Globus pallidus (tissue), 1 donor: Measurements from ENCODE around the gene KAT6B.
"Not testable (repeated sequence)": the region's sequence is repeated elsewhere in the genome, so short reads cannot be mapped to it uniquely, and the experiment has no call there.

ENCODE experiments used
- DNase-seq: peaks from one replicate; pipeline ENCODE4 v3.0.0-alpha.2; 2015; ENCODE audit warnings: low spot score

Gene KAT6B

DNA sequence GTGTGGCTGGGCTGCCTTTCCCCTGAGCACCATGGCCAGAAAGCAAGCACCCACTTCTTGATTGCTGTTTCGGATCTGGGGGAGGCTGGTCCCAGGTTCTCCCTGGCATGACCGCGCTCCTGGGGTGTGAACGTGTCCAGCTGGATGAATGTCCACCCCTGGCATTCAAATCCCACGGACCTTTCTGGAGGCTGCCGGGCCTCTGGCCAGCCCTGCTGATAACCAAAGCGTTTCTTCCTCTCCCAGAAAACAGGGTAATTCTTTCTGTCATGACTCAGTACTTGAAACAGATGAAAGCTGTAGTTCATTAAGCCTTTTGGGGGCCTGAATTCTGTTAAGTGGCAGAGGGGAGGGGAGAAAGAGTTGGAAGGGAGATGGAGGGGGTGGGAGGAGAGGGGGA, 211.9 kb downstream of the KAT6B start:
- DNase-seq: no peak

DNA sequence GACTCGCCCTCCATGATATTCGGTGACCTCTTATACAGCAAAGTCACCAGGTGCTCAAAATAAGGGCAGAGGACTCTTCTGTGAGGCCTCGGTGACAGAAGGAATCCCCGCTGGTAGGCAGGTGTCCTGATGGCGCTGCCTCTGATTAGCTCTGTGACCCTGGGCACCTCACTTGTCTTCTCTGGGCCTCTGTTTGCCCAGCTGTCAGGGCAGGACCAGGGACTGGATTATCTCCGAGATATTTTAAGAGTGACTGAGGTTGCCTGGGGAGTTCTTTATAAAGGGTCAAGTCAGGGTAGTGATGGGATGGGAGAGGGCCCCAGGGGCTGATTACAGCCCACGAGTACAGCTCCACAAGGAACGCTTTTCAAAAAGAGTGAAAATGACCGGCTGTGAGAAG, 214.2 kb downstream of the KAT6B start:
- DNase-seq: no peak

DNA sequence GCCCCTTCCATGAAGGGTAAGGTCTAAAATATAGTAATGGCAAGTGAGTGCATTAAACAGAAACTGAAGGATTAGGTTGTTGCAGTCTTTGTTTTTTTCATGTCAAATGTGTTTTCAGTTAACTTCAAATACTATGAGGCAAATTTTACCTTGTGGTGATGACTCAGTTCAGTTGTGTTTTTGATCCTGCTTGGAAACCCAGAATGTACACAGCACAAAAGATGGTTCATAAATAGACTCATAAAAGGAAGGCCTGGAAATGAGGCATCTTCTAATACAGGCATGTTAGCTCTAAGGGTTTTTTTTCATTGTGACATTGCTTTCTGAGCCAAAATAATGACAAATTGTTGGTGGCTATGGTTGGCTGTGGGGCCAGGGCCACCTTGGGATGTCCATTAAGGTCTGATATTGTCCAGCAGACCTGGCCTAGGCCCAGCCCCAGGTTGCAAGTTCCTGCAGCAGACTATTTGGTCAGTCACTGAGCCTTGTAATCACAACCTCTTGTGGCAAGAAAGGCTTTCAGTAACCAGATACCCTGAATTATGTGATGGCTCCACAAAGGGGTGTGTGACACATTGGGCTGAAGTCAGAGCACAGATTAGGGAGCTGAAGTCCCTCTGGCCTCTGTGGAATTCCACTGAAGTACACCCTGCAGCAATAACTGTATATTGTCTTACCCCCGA, 216.0 kb downstream of the KAT6B start:
- DNase-seq: no peak

DNA sequence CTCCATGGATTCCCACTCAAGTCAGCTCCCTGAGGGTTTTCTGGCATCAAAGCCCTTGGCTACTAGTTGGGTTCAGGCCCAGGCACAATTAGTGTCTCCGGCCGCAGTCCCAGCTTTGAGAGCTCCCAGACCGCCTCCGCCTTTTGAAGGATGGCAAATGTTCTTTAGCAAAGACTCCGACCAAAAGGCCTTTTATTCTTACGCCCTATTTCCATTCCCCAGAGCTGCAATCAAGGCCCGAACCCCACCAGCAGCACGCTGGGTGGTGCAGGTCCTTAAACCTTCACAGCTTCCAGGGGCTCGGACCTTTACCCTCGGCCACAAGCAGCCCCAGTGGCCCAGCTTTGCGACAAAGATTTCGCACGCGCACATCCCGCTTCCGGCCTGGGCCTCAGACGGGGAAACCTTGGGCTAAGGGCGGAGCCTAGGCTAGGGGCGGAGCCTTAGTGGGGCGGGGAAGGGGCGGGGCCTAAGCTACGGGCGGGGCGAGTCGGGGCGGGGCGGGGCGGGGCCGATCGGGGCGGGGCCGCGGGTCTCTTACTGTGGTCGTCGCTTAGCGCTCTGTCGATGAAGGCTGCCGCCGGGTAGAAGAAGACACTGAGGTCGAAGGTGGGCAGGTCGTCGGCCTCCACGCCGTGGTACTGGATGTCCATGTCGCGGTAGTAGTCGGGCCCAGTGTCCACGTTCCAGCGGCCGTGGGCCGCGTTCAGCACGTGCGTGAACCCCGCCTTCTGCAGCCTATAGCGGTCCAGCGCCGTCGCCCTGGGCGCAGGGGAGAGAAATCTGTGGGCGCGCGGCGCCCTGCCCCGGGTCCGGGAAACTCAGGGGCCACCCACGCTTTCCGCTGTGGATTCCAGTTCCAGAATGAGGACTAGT, 217.1 kb downstream of the KAT6B start:
- DNase-seq: no peak

DNA sequence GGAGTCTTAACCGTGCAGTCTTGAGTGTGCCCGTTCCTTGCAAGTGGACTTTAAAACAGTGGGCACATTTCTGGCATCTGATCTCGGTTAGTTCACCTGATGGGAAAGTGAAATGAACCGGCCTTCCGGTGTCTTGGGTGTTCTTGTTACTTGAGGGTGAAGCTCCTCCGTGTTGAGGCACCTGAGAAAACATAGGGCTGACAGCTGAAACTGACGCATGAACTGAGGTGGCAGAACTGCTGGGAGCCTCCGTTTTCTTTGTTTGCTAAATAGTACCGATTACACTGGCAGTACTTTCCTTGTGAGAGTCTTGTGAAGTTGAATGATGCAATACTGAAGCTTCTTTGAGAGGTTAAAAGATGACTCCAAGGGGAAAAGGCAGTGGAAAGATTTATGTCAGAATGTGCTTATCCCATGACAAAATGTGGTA, 222.3 kb downstream of the KAT6B start:
- no peak for DNase-seq

- no peak for DNase-seq
Measured at GRCh38 chr10:75049316-75050148, 223.1 kb downstream of the KAT6B start.

DNA sequence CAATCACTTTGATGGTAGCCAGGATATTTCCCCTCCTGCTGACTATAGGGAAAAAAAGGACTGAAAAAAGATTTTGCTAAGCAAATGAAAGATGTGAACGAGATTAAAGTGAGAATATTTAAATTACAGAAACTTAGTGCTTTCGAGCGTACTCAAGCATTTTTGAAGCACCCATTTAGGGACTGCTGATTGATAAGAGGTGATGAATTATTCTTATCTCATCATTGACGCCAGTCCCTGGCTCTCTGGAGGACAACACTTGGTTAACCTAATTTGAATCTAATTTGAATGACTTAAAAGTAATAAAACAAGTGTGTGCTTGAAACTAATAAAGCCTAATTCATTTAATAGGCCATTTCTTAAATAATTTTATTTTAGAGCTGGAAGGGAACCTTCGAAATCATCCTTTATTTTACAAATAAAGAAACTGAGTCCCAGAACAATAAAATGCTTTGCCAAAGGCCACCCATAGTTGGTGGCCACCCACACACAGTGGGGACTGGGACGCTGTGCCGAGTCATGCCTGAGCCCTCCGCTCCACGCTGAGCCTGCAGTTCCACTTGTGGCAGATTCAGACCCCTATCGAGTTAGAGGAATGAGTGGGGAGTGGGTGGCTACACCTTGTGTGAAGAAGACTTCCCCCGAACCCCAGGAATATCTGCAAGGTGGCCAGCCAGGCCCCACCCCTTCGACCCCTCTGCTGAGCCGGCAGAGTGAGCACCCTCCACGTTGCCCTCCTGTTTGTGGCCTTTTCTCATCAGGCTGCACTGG, 223.9 kb downstream of the KAT6B start:
- no peak for DNase-seq

GRCh38 chr10:75051308-75051707, 224.9 kb downstream of the KAT6B start:
- no peak for DNase-seq

DNA sequence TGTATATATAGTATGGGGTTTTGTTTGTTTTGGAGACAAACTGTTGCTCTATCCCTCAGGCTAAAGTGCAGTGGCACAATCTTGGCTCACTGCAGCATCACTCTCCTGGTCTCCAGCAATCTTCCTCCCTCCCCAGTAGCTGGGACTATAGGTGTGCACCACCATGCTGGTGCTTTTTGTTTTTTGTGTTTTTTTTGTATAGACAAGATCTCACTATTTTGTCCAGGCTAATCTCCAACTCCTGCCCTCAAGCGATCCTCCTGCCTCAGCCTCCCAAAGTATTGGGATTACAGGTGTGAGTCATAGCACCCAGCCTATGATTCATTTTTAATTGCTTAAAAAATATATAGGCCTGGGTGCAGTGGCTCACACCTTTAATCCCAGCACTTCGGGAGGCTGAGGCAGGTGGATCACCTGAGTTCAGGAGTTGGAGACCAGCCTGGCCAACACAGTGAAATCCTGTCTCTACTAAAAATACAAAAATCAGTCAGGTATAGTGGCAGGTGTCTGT, 229.6 kb downstream of the KAT6B start:
- not testable (repeated sequence) for DNase-seq

DNA sequence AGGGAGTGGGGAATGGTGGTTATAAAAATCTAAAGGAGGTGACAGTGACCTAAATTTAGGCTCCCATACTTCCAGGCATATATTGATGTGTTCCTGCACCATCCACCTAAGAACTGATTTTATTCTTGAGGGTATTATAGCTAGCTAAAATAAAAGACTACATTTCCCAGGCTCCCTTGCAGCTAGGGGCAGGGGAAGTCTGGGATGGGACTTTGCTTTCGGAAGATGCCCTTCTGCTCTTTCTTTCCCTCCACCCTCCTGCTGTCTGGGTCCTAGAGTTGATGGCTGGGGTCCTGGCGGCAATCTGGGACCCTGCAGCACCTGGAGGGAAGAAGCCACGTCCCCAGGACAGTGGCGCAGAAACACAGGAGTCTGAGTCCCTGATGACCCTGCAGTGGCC, 231.3 kb downstream of the KAT6B start:
- DNase-seq: no peak

GRCh38 chr10:75058161-75058560, 231.8 kb downstream of the KAT6B start:
- no peak for DNase-seq

GRCh38 chr10:75061709-75062505, 235.5 kb downstream of the KAT6B start:
- DNase-seq: no peak

- DNase-seq: no peak
Measured at GRCh38 chr10:75062506-75063299, 236.3 kb downstream of the KAT6B start.

DNA sequence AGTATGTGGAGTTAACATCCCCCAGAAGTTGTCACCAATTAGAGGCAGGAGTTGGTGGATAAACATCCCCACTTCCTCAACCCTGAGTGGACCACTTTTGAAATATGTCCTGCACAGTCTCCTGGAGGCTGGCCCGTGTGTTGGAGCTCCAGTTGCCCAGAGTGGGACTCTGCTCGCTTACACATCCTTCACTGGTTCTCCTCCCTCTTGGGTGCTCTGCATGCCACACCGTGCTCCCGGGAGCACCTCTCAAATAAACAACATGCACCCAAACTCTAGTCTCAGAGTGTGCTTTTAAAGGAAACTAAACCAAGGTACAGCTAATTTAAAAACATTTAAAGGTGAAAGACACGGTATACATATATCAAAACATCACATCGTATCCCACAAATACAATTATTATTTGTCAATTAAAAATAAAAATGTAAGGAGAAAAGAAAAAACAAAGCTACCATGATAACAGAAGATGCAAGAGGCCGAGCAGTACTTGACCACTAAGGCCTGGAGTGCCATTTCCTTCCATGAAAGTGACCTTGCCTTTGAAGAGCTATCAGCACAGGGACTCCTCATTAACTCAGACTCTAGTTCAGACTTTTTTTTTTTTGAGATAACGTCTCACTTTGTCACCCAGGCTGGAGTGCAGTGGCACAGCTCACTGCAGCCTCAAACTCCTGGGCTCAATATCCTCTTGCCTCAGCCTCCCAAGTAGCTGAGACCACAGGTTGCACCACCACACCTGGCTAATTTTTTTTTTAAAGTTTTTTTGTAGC, 237.2 kb downstream of the KAT6B start:
- DNase-seq: no peak

DNA sequence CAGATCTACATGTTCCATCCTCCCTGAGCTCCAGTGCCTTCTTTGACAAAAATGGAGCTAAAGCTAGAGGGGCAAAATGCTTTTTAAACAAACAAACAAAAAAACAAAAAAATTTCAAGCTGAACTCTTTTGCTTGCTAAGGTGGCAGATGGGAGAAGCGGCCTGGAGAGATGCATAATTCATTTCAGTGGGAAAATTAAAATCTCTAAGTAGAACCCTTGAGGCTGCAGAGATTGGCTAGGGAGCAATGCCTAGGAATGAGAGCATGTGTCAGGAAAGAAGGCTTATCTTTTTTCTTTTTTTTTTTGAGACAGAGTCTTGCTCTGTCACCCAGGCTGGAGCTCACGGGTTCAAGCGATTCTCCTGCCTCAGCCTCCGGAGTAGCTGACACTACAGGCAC, 238.7 kb downstream of the KAT6B start:
- DNase-seq: no peak

- DNase-seq: no peak
Measured at GRCh38 chr10:75066271-75066670, 239.9 kb downstream of the KAT6B start.

DNA sequence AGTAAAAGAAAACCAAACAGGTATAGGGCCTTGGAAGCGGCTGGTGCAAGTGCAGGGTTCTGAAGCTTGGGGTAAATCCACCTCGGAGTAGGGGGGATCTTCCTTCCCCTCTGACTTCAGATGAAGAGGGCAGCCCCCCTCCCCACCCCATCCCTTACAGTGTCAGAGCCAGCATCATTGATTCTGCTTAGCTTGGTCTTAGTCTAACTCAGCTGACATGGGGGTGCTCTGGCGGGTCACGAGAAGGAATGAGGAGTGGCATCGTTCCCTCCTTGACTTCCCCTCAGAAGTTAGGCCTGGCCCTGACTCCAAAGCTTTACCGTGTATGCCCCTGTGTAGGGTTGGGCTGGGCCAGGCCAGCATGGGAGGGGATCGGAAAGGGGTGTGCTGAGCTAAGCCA, 240.9 kb downstream of the KAT6B start:
- no peak for DNase-seq

GRCh38 chr10:75068523-75068922, 242.1 kb downstream of the KAT6B start:
- DNase-seq: no peak

DNA sequence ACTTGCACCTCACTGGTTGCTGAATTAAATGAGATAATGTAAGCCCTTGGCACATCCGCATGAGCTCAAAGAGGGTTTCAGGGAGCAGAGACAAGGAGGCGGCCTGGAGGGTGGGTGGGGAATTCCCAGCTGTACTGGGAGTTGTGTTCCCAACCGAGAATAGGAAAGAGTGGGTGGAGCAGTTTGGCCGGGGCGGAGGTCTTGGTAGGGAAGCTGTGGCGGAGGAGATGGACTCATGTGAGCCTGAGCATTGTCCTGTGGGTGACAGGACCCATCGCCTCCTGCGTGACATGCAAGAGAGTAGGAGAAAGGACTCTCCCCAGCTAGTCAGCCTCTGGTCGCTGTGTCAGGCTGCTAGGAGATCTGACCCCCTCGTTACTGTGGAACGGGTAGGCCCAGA, 244.1 kb downstream of the KAT6B start:
- no peak for DNase-seq
